HG02970 (cell line): Measurements from ENCODE around the gene WDR62.

ENCODE experiments used
- ATAC-seq: cut with Tn5 transposase; IDR thresholded peaks from one replicate; pipeline ENCODE4 v1.9.1; 2021; ENCODE audit warnings: mild to moderate bottlenecking, moderate library complexity, moderate number of reproducible peaks; ENCODE audit not compliant: unreplicated experiment, low FRiP score

WDR62 gene

DNA sequence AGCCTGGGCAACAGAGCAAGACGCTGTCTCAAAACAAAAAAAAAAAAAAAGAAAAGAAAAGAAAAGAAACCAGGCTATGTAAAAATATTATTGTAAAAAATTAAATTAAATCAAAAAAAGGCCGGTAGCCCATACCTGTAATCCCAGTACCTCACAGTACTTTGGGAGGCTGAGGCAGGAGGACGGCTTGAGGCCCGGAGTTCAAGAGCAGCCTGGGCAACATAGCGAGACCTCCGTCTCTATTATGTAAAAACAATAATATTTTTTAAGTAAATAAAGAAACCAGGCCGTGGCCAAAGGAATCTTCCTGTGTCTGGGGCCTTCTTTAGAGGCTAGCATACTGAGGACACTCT lies 84.4 kb downstream of the WDR62 start:
- no peak for ATAC-seq

DNA sequence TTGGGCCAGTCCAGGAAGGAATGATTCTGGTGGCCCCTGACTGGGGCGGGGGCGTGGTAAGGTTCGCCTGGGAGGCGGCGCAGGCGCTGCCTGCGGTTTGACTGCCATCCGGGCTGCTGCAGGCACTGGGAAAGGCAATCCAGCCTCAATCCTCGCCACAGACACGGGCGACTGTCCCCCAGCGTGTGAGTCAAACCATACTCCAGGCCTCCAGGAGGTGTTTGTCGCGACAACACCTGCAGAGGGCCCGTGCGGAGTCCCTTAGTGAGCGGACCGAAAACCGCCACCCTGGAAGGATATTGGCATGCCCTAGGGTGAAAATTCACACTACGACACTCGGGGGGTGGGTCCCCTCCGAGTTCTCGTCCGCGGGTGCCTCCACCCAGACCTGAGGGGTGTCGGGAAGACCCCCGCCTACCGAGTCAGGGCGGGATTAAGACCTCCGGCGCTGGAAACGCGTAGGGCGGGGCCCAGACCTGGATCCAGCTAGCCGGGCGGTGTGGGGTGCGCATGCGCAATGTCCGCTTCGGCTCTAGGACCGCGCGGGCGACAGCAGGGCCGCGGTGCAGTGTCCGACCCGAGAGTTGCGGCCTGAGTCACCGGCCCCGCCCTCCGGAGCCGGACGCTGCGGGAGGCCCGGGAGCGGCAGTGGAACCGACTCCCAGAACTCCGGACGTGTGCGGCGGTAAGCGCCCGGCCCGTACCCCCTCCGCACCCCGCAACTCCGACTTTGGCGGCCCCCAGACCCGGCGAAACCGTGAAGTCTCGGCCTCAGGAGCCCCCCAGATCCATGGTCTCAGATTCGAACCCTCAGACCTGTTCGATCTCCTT lies 85.0 kb downstream of the WDR62 start, which contains the start of gene CAPNS1:
TSS of gene CAPNS1 (plus strand) at position 594 of the 831 bp plus-strand sequence. CDS start 946 bp downstream, outside the sequence.
- peak; percentile 90 for ATAC-seq

DNA sequence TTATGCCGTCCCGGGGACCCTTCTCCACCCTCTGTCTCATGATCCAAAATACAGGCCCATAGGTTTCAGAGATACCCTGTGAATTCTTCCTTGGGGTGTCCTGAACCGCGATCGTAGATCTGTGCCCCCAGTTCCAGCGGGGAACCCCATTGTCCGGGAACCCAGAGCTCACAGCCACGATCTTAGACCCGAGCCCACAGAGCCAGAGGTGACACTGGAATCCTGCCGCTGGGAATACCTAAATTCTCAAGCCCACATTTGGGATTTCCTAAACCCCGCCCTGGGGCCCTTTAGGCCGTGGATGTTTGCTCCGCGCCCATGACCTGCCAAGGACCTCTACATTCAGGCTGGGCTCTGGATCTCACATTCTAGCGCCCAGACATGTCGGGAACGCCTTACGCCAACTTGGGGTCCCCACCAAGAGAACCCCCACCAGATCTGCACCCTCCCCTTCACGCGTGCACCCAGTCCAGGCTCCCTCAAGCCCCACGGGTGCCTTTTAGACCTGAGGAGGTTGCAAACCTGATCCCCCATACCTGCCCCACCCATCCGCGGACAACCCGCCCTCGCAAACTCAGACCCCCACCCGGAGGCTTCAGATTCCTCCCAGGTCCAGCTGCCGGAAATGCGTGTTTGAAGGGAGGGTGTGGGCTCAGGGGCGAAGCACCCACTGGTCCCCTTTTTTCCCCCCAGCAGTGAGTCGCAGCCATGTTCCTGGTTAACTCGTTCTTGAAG lies 85.8 kb downstream of the WDR62 start:
- ATAC-seq = no peak

DNA sequence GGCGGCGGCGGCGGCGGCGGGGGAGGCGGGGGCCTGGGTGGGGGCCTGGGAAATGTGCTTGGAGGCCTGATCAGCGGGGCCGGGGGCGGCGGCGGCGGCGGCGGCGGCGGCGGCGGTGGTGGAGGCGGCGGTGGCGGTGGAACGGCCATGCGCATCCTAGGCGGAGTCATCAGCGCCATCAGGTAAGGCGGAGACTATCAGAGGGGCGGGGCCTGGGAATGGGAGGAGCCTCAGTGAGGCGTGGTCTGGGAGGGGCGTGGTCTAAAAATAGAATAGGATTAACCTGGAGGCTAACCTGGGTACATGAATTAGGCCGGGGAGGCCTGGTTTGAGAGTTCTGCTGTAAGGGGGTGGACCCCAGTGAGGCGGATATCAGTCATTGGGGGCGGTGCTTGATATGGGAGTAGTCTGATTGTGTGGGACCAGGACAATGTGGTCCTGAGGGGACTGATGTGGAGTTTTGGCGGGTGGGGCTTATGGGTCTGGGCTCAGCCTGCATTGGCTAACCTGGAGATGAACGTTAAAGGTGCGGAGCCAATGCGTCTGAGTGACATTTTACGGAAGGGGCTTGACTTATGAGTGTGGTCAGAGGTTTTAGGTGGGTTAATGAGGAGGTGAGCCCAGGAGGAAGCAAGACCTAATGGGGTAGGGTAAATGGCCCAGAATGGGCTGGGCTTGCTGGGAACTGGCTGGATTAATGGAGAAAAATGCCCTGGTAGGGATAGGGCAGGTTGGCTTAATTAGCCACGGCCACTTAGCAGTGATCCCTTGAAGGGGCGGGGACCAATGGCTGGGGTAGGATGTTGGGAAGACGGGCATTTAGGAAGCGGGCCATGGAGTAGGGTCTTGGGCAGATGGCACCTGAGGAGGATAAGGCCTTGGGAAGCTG lies 86.6 kb downstream of the WDR62 start:
- ATAC-seq = peak; percentile 42

DNA sequence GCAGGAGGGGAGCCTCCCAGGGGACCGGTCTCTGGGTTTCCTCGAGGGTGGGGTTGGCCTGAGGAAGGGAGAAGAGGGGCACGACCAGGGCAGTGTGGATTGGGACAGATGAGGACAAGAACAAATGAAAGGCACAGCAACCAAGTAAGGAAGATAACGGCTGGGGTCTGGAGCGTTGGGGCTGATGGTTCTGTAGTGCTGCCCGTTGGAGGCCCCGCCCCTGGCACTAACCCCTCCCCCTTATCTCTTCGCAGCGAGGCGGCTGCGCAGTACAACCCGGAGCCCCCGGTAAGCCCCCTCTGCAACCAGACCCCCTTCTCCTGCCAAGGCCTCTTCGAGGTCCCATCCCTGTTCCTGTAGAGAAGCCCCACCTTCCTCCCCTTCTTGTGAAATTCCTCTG lies 87.3 kb downstream of the WDR62 start:
- no peak for ATAC-seq

GRCh38 chr19:36142496-36142895 lies 87.8 kb downstream of the WDR62 start:
- no peak for ATAC-seq

GRCh38 chr19:36144624-36145023 lies 89.9 kb downstream of the WDR62 start:
- no peak for ATAC-seq

- no peak for ATAC-seq
Measured at GRCh38 chr19:36149673-36150406, 95.1 kb downstream of the WDR62 start.

DNA sequence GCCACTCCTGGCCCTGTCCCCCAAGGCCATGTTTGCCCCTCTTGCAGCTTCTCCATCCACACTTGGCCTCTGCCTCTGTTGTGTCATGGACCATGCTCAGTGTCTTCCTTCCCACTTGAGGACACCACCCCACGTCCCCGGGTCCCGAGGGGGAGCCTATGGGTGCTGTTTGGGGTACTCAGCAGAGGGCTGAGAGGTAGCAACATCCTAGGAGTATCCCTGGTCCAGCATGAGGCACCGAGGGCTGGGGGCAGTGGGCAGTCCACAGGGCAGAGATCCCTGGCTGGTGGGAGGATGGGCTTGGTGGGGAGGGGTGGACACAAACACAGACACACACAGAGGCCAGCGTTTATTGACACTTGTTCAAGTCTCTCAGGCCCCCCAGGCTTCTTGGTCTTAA lies 95.9 kb downstream of the WDR62 start:
- ATAC-seq = no peak

GRCh38 chr19:36151144-36152018 lies 96.7 kb downstream of the WDR62 start:
- no peak for ATAC-seq

- no peak for ATAC-seq
Measured at GRCh38 chr19:36152019-36152351, 97.3 kb downstream of the WDR62 start.

GRCh38 chr19:36152352-36153091 lies 97.8 kb downstream of the WDR62 start, which contains the start of gene COX7A1:
TSS of gene COX7A1 (minus strand) at chr19:36152447. CDS start at chr19:36152407, 40 bp downstream.
- no peak for ATAC-seq

DNA sequence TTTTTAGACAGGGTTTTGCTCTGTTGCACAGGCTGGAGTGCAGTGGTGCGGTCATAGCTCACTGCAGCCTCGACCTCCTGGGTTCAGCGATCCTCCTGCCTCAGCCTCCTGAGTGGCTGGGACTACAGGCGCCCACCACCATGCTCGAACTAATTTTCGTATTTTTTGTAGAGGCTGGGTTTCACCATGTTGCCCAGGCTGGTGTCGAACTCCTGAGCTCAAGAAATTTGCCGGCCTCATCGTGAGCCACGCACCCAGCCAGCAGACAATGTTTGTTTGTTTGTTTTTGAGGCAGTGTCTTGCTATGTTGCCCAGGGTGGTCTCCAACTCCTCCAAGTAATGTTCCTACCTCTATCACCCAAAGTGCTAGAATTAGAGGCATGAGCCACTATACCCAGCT lies 98.4 kb downstream of the WDR62 start:
- ATAC-seq = no peak
